Uterus (tissue), 4 donors: ENCODE measurements around the gene SUFU. TPM values are rescaled to one million over a fixed set of nuclear protein-coding genes. Genes with fewer than 3 reads are reported as not detected.
A peak's percentile ranks its signal among the peaks of the same experiment; 100 is the strongest.

Source experiments
- DNase-seq, 2 donors: peaks; one replicate each; pipeline ENCODE4 v3.0.0-alpha.2; 2019 to 2020
- H3K27ac ChIP-seq, 2 donors: fragments of 200-600 bp; sonication (generic); 1 replicate in 1 of 2; 2 replicates in 1 of 2; pipeline ENCODE4 v1.5.1; 2016 to 2018
- H3K27me3 ChIP-seq, 2 donors: fragments of 200-600 bp; sonication (generic); one replicate each; pipeline ENCODE4 v1.5.1; 2018 to 2019; ENCODE audit warnings: control low read depth in 1 of 2
- H3K36me3 ChIP-seq, 2 donors: fragments of 200-600 bp; sonication (generic); one replicate each; pipeline ENCODE4 v1.5.1; 2019; ENCODE audit warnings: control low read depth in 1 of 2
- H3K4me1 ChIP-seq, 2 donors: fragments of 200-600 bp; sonication (generic); one replicate each; pipeline ENCODE4 v1.5.1; 2018 to 2019; ENCODE audit warnings: control low read depth in 1 of 2
- H3K4me3 ChIP-seq, 2 donors: fragments of 200-600 bp; sonication (generic); 1 replicate in 1 of 2; 2 replicates in 1 of 2; pipeline ENCODE4 v1.5.1; 2018 to 2019; ENCODE audit warnings: mild to moderate bottlenecking in 1 of 2
- H3K9me3 ChIP-seq, 2 donors: fragments of 200-600 bp; sonication (generic); one replicate each; pipeline ENCODE4 v1.5.1; 2019; ENCODE audit warnings: control low read depth in 1 of 2
- POLR2A ChIP-seq, 2 donors: fragments of 450-650 bp; IDR thresholded peaks; one replicate each; pipeline ENCODE4 v1.6.1; 2016; ENCODE audit warnings: antibody characterized with exemption in 2 of 2, mild to moderate bottlenecking in 1 of 2, moderate library complexity in 1 of 2
- intact Hi-C: fragments of 100-400 bp; cut with DNase I; formaldehyde crosslinking; loops from one replicate; pipeline ENCODE4 v1.15.1; 2023; ENCODE audit warnings: low total_unique reads
- total RNA-seq, 4 donors: library from RNA; depleted of rRNA in 3 of 4; stranded (reverse); fragments of >200 nt in 3 of 4; gene quantifications; one replicate each; pipeline versions ENCODE4 v1.1.0 to v1.2.4, GENCODE V29; 2014 to 2023
- TF ChIP-seq, protein P1 (sequence below), 4 experiments: fragments of 200-600 bp in 2 of 4; fragments of 450-650 bp in 2 of 4; sonication (generic) in 2 of 4; IDR thresholded peaks; one replicate each; pipeline ENCODE4 v1.5.1; 2016 to 2019; ENCODE audit warnings: antibody characterized with exemption in 4 of 4, mild to moderate bottlenecking in 2 of 4, moderate library complexity in 1 of 4
- donor health status: DM: yes; HTN: yes; CAD: no.

SUFU gene
- total RNA-seq, 4 donors from 2014 or later, result 2.8 to 20.7 (median 12.3) TPM

DNA sequence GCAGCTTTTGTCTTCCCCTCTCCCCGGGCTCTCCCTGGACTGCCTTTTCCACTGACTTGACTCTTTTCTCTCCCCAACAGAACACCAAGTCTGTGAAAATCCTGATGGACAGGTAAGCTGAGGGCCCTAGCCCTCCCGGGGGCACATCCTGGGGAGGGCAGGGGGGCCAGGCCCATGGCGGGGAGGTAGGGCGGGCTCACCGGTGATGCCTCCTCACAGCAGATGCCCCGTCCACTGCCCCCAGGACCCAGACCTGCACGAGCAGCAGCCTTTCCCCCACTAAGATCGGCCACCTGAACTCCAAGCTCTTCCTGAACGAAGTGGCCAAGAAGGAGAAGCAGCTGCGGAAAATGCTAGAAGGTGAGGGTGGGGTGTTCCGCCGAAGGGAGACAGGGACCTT, 152.3 kb downstream of the SUFU start:
- intact Hi-C loops, result no loop called here
- H3K36me3 ChIP-seq, result no peaks in the 10 kb centered on the region
- no peak overlapping the region for H3K27ac ChIP-seq
- no peaks in the 10 kb centered on the region for H3K9me3 ChIP-seq
- no peak overlapping the region for H3K4me3 ChIP-seq
- DNase-seq, result no peak
- TF ChIP-seq POLR2A (IDR thresholded peaks at IDR 0.05), result no peak
- TF ChIP-seq, protein P1, sequence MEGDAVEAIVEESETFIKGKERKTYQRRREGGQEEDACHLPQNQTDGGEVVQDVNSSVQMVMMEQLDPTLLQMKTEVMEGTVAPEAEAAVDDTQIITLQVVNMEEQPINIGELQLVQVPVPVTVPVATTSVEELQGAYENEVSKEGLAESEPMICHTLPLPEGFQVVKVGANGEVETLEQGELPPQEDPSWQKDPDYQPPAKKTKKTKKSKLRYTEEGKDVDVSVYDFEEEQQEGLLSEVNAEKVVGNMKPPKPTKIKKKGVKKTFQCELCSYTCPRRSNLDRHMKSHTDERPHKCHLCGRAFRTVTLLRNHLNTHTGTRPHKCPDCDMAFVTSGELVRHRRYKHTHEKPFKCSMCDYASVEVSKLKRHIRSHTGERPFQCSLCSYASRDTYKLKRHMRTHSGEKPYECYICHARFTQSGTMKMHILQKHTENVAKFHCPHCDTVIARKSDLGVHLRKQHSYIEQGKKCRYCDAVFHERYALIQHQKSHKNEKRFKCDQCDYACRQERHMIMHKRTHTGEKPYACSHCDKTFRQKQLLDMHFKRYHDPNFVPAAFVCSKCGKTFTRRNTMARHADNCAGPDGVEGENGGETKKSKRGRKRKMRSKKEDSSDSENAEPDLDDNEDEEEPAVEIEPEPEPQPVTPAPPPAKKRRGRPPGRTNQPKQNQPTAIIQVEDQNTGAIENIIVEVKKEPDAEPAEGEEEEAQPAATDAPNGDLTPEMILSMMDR (IDR thresholded peaks at IDR 0.05), result no peak
- H3K27me3 ChIP-seq, result no peaks in the 10 kb centered on the region
- H3K4me1 ChIP-seq, result peaks cover 0 to 7% of the 10 kb centered on the region in 2 donors

DNA sequence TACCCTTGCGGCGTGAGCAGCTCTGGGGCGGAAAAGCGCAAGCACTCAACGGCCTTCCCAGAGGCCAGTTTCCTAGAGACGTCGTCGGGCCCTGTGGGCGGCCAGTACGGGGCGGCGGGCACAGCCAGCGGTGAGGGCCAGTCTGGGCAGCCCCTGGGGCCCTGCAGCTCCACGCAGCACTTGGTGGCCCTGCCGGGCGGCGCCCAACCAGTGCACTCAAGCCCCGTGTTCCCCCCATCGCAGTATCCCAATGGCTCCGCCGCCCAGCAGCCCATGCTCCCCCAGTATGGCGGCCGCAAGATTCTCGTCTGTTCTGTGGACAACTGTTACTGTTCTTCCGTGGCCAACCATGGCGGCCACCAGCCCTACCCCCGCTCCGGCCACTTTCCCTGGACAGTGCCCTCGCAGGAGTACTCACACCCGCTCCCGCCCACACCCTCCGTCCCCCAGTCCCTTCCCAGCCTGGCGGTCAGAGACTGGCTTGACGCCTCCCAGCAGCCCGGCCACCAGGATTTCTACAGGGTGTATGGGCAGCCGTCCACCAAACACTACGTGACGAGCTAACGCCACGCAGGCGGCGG, 153.1 kb downstream of the SUFU start:
- no peak overlapping the region for H3K4me3 ChIP-seq
- no peaks in the 10 kb centered on the region for H3K9me3 ChIP-seq
- DNase-seq, result no peak
- TF ChIP-seq POLR2A (IDR thresholded peaks at IDR 0.05), result no peak
- TF ChIP-seq, protein P1 (IDR thresholded peaks at IDR 0.05), result no peak
- peaks cover 0 to 10% of the 10 kb centered on the region in 2 donors for H3K4me1 ChIP-seq
- H3K27me3 ChIP-seq, result no peaks in the 10 kb centered on the region
- intact Hi-C loops, result no loop called here
- peak overlapping the region; percentile 42 to 58 for H3K27ac ChIP-seq
- H3K36me3 ChIP-seq, result no peaks in the 10 kb centered on the region

DNA sequence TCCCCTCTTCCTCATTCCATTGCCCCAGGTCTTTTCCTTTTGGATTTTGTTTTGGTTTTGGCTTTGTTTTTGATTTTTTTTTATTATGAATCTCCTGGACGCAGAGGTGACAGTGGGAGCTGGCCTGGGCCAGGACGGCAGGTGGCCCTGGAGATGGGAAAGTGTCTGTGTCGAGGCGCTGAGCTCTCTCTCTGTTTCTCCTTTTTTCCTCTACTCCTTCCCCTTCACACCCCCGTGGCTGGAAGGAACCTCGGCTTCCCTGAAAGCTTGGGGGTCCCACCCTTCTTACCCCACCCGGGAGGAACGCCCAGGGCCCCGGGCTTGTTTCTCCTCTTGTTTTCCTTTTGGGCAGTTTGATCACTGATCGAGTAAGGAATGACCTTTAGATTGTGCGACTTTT, 153.7 kb downstream of the SUFU start:
- intact Hi-C loops, result no loop called here
- no peak for TF ChIP-seq POLR2A (IDR thresholded peaks at IDR 0.05)
- TF ChIP-seq, protein P1 (IDR thresholded peaks at IDR 0.05), result no peak
- H3K4me3 ChIP-seq, result no peak overlapping the region
- no peak for DNase-seq
- H3K36me3 ChIP-seq, result no peaks in the 10 kb centered on the region
- H3K27me3 ChIP-seq, result no peaks in the 10 kb centered on the region
- H3K9me3 ChIP-seq, result no peaks in the 10 kb centered on the region
- peaks cover 0 to 10% of the 10 kb centered on the region in 2 donors for H3K4me1 ChIP-seq
- H3K27ac ChIP-seq, result peak overlapping the region; percentile 42 to 58

DNA sequence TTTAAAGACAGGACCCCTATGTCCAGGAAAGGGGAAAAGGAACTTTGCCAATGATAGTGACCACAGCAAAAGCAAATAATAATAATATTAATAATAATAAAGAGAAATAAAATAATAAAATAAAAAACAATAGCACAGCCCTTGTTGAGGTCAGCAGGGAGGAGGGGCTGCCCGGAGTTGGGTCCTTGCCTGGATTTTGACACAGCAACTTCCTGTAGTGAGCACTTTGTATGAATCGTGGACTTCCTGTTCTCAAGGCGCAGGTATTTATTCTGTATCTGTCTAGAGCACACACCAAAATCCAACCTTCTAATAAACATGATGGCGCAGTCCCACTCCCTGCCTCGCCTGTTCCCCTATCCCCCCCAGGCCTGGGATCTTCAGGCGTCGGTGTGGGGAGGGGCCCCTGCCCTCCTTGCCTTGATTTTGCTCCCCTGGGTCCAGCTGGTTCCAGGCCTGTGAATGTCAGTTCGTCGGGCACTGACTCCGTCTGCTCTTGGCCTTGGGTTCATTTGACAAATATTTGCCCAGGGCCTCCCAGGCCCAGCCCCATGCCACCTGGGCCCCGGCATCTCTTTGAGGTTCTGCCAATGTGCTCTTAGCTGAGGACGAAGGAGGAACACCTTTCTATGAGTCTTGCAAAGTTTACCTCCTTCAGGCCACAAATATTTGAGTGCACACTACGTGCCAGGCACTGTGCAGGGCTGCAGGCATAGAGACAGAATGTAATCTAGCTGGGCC, 154.4 kb downstream of the SUFU start:
- H3K4me3 ChIP-seq, result no peak overlapping the region
- H3K36me3 ChIP-seq, result no peaks in the 10 kb centered on the region
- H3K27me3 ChIP-seq, result no peaks in the 10 kb centered on the region
- peaks cover 0 to 10% of the 10 kb centered on the region in 2 donors for H3K4me1 ChIP-seq
- intact Hi-C loops, result no loop called here
- peak overlapping the region; percentile 42 to 58 for H3K27ac ChIP-seq
- no peaks in the 10 kb centered on the region for H3K9me3 ChIP-seq
- TF ChIP-seq POLR2A (IDR thresholded peaks at IDR 0.05), result no peak
- TF ChIP-seq, protein P1 (IDR thresholded peaks at IDR 0.05), result no peak
- no peak for DNase-seq

DNA sequence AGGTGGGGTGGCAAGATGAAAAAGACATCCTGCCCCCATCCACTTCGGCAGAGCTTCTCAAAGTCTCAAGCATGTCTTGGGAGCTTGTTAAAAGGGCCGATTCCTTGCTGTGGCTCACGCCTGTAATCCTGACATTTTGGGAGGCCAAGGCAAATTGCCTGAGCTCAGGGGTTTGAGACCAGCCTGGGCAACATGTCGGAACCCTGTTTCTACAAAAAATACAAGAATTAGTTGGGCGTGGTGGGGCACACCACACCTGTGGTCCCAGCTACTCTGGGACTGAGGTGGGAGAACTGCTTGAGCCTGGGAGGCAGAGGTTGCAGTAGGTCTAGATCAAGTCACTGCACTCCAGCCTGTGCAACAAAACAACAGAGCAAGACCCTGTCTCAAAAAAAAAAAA, 155.0 kb downstream of the SUFU start:
- Histone ChIP-seq H3K4me3 (no peak overlapping the region), H3K9me3 (no peaks in the 10 kb centered on the region), H3K4me1 (peaks cover 0 to 10% of the 10 kb centered on the region in 2 donors), H3K36me3 (no peaks in the 10 kb centered on the region), H3K27ac (peak overlapping the region in 1 of 2 donors; percentile 58), H3K27me3 (no peaks in the 10 kb centered on the region)
- intact Hi-C loops, result no loop called here
- TF ChIP-seq, protein P1 (IDR thresholded peaks at IDR 0.05), result no peak
- no peak for TF ChIP-seq POLR2A (IDR thresholded peaks at IDR 0.05)
- DNase-seq, result no peak
